ENCODE results near the gene ATG4B. TPM values are rescaled to one million over a fixed set of nuclear protein-coding genes. Genes with fewer than 3 reads are reported as not detected.

Gene ATG4B
- total and polyA plus RNA-seq, 2 of the 8 experiments (the other 6 are each of a cell fraction or from before 2014, with no cell fraction given): 103 to 155 TPM

DNA sequence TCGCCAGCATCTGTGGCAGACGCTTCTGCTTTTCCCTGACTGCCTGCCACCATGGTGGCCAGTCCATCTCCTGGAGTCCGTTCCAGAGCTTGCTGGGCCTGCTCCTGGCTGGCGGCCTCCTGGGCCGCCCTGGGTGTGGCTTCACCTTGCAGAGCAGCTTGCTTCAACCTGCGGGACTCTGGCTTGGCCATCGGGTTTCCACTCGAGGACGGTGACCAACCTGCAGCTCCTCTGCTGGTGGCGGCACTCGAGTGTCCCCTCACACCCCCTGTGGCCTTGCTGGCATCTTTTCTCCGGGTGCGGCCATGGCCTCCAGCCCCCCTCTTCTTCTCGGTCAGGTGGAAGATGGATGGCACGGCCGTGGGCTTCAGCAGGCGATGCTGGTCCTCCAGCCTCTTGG is 3.9 kb upstream of the ATG4B start:
- H2BK12ac ChIP-seq (ENCODE audit: low read depth, low read length): no peak overlapping the region
- no peak overlapping the region for H3K27ac ChIP-seq (ENCODE audit: low read depth, low read length)
- H3K4ac ChIP-seq (replicated peaks; ENCODE audit: insufficient read length, low read depth, low read length): no peak overlapping the region
- no peak overlapping the region for H3K4me3 ChIP-seq (ENCODE audit: extremely low read depth in 1 of 4, insufficient read depth in 2 of 4, low read depth in 3 of 4, low read length in 4 of 4)
- ChIA-PET POLR2A (ENCODE audit: partially characterized antibody) (interaction anchor here (0.9 to 2.0 kb wide), 4 partner anchors 8 to 68 kb away, joined by 3 to 8 read pairs (median 4); partner anchors contain the start of gene ING5), CTCF (ENCODE audit: partially characterized antibody) (interaction anchor here (1.1 to 1.9 kb wide), 4 partner anchors 14 to 38 kb away, joined by 3 to 6 read pairs (median 4); no protein-coding TSS in a partner anchor)
- no peaks in the 10 kb centered on the region for H3K9me3 ChIP-seq (ENCODE audit: insufficient read depth in 2 of 2, low read depth in 1 of 2, low read length in 1 of 2)
- H4K91ac ChIP-seq (replicated peaks; ENCODE audit: insufficient read length, low read length): no peak overlapping the region
- H3K4me2 ChIP-seq (ENCODE audit: insufficient read depth in 1 of 2, low read depth in 2 of 2, low read length in 2 of 2): no peak overlapping the region
- peaks cover 2 to 45% of the 10 kb centered on the region in 2 experiments for H3K79me2 ChIP-seq (ENCODE audit: control insufficient read depth in 1 of 2, insufficient read depth in 2 of 2, low read length in 2 of 2)
- FAIRE-seq (no peak), DNase-seq (ENCODE audit: low read depth in 1 of 2, low spot score in 2 of 2) (no peak)
- H3K9ac ChIP-seq (replicated peaks in 1 of 4; ENCODE audit: extremely low read depth in 1 of 4, low read depth in 3 of 4, low read length in 3 of 4): no peak overlapping the region
- no peak overlapping the region for H3K14ac ChIP-seq (ENCODE audit: insufficient read length)
- peaks cover 14% of the 10 kb centered on the region for H3K79me1 ChIP-seq (ENCODE audit: low read depth, low read length)
- H3K23me2 ChIP-seq (ENCODE audit: low read depth, low read length): peaks cover 4% of the 10 kb centered on the region; the same call in 1 of the 2 replicates
- H2AK5ac ChIP-seq (ENCODE audit: low read depth, low read length): no peak overlapping the region
- H4K20me1 ChIP-seq (replicated peaks in 1 of 2; ENCODE audit: control insufficient read depth in 1 of 2, insufficient read depth in 2 of 2, low read length in 2 of 2): peaks cover 7 to 13% of the 10 kb centered on the region in 2 experiments
- WGBS, 2 experiments (ENCODE audit: extremely low coverage in 1 of 2, insufficient coverage in 1 of 2, insufficient read length in 1 of 2, insufficient replicate concordance in 2 of 2, low coverage in 1 of 2, low lambda C conversion rate in 2 of 2, missing lambda C conversion rate in 1 of 2): 98% methylated on average over 17 of the region's 17 CpGs; no CpG with 5 or more reads in 1 of the 2 experiments
- H2BK5ac ChIP-seq (ENCODE audit: low read depth, low read length): no peak overlapping the region
- peaks cover 3 to 27% (median 16%) of the 10 kb centered on the region in 4 experiments; a peak in 6 of 8 replicates for H3K36me3 ChIP-seq (ENCODE audit: control insufficient read depth in 2 of 4, insufficient read depth in 4 of 4, low read length in 3 of 4)
- no peak overlapping the region for H4K5ac ChIP-seq (ENCODE audit: insufficient read length, low read depth, low read length)
- H3K18ac ChIP-seq (ENCODE audit: extremely low read depth, low read length): no peak overlapping the region
- H3K23ac ChIP-seq (ENCODE audit: insufficient read length): no peak overlapping the region
- no peaks in the 10 kb centered on the region for H3K27me3 ChIP-seq (replicated peaks in 1 of 4; ENCODE audit: control insufficient read depth in 3 of 4, extremely low read depth in 1 of 4, insufficient read depth in 3 of 4, low read length in 3 of 4)
- H3K56ac ChIP-seq (replicated peaks; ENCODE audit: insufficient read length, low read depth, low read length): no peak overlapping the region
- no peak overlapping the region for H4K8ac ChIP-seq (ENCODE audit: extremely low read depth, insufficient read depth, low read length)
- no peak overlapping the region for H2BK15ac ChIP-seq (ENCODE audit: low read length)
- H2AFZ ChIP-seq (ENCODE audit: low read length): no peak overlapping the region
- peaks cover 0 to 3% (median 1%) of the 10 kb centered on the region in 4 experiments; a peak in 3 of 7 replicates for H3K4me1 ChIP-seq (replicated peaks in 1 of 4; ENCODE audit: control insufficient read depth in 3 of 4, insufficient read depth in 4 of 4, low read length in 3 of 4)
- no peak overlapping the region for H2BK120ac ChIP-seq (replicated peaks; ENCODE audit: low read depth, low read length)
- H2BK20ac ChIP-seq (ENCODE audit: low read length): no peak overlapping the region
- no peak for TF ChIP-seq RFX5 (IDR thresholded peaks at IDR 0.05; ENCODE audit: borderline replicate concordance, low read depth, low read length)
- TF ChIP-seq POLR2A (IDR thresholded peaks at IDR 0.05; ENCODE audit: control extremely low read depth in 1 of 2, low read depth in 2 of 2, low read length in 2 of 2): no peak
- TF ChIP-seq TAF7 (optimal IDR thresholded peaks at IDR 0.05; ENCODE audit: borderline replicate concordance, low read depth, low read length): no peak
- no peak for TF ChIP-seq ASH2L (IDR thresholded peaks at IDR 0.05; ENCODE audit: low read length)
- no peak for TF ChIP-seq CREB1 (IDR thresholded peaks at IDR 0.05)
- no peak for TF ChIP-seq SUZ12 (IDR thresholded peaks at IDR 0.05; ENCODE audit: low read length)
- no peak for TF ChIP-seq TCF12 (IDR thresholded peaks at IDR 0.05; ENCODE audit: low read depth, low read length)
- TF ChIP-seq RNF2 (IDR thresholded peaks at IDR 0.05; ENCODE audit: borderline replicate concordance, low read depth, low read length, missing control alignments, poor library complexity, severe bottlenecking): no peak
- TF ChIP-seq BCL11A (IDR thresholded peaks at IDR 0.05; ENCODE audit: low read depth in 2 of 2, low read length in 2 of 2): no peak
- TF ChIP-seq, protein P1, sequence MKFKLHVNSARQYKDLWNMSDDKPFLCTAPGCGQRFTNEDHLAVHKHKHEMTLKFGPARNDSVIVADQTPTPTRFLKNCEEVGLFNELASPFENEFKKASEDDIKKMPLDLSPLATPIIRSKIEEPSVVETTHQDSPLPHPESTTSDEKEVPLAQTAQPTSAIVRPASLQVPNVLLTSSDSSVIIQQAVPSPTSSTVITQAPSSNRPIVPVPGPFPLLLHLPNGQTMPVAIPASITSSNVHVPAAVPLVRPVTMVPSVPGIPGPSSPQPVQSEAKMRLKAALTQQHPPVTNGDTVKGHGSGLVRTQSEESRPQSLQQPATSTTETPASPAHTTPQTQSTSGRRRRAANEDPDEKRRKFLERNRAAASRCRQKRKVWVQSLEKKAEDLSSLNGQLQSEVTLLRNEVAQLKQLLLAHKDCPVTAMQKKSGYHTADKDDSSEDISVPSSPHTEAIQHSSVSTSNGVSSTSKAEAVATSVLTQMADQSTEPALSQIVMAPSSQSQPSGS (IDR thresholded peaks at IDR 0.05; ENCODE audit: low read length): no peak
- TF ChIP-seq EP300 (IDR thresholded peaks at IDR 0.05; ENCODE audit: borderline replicate concordance in 1 of 2, low read depth in 2 of 2, low read length in 2 of 2): no peak
- no peak for TF ChIP-seq BRCA1 (IDR thresholded peaks at IDR 0.05; ENCODE audit: low read depth, low read length)

Measured in H1 (cell line).